GM18526 (cell line): Measurements from ENCODE around the gene MCOLN3.
A peak's percentile ranks its signal among the peaks of the same experiment; 100 is the strongest.

Source experiments
- POLR2A ChIP-seq: IDR thresholded peaks from 3 replicates; pipeline ENCODE4 v1.6.1; 2011; ENCODE audit not compliant: insufficient read length; ENCODE audit errors: extremely low read depth

Gene MCOLN3

GRCh38 chr1:85022700-85023099, 25.6 kb downstream of the MCOLN3 start:
- no peak for TF ChIP-seq POLR2A

- TF ChIP-seq POLR2A: no peak
Measured at GRCh38 chr1:85019994-85020393, 28.3 kb downstream of the MCOLN3 start.

DNA sequence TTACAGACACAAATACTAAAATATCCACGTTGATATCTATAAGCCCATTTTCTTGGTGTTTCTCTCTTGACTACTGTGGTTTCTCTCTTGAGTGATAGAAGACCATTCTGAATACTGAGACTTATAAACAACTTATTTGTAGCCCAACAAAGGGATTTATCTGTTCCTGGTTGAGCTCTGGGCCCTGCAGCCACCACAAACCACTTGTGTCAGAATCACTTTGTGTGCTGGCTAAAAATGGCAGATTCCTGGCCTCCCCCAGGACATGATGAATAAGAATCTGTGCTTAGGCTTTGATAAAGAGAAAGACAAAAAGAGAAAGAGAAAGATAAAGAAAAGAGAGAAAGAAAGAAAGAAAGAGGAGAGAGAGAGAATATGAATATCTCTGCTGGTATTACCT, 32.5 kb downstream of the MCOLN3 start:
- no peak for TF ChIP-seq POLR2A

GRCh38 chr1:85001742-85002141, 46.6 kb downstream of the MCOLN3 start:
- TF ChIP-seq POLR2A: no peak

DNA sequence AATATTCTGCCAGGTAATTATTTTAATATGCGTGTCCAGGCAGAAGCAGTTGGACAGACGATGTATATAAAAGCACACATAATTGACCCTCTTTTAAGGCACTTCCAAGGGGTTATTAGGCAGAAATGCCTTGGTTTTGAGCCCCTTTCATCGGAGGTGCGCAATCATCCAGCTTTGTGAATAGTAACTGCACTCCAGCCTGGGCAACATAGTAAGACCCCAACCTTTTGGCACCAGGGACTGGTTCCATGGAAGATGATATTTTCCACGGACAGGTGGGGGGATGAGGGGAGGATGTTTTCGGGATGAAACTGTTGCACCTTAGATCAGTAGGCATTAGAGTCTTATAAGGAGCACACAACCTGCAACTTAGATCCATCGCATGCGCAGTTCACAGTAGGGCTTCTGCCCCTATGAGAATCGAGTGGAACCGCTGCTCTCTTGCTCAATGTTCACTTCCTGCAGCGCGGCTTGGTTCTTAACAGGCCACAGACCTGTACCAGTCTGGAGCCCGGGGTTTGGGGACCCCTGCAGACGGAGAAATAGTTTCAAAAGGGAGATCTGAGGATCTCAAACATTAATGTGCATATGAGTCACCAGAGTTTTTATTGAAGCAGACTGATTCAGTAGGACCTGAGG, 49.5 kb downstream of the MCOLN3 start:
- TF ChIP-seq POLR2A: no peak

DNA sequence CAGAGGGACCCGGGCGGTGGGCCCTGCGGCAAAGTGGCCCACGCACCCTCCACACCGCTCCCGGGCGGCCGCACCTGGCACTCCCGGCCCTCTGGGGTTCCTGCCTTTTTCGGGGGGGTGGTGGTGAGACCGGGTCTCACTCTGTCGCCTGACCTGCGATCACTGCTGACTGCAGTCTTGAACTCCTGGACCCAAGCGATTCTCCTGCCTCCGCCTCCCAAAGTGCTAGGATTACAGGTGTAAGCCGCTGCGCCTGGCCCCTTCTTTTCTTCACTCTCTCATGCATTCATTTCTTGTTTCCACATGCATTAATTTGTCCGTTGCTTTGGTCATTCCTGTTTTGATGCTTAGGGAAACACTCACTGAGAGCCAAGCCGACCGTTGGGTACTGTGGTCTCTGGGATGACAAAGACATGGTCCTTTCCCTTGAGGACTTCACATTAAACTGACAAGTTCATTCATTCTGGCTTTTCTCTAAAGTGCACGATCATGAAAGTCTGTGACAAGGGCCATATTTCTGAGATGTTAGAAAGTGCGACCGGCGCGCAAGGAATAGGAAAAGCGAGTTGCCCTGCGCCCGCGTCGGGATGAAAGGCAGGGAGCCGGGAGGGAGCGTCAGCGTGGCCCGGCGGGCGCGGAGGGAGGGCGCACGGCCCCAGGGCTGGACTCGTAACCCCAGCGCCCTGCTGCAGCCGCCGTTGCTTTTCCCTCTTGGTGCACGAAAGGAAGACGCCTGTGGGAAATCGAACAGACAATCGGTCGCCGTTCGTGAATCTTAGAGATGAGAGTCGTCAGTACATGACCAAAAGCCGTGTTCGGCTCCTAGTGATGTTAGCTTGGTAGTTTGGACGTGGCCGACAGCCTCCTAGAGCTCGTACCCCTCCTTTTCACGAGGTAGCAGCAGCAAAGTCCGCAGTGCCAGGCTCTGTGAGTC, 50.4 kb downstream of the MCOLN3 start:
- TF ChIP-seq POLR2A: no peak

GRCh38 chr1:84996846-84997666, 51.2 kb downstream of the MCOLN3 start, which contains the start of gene MCOLN2:
Gene MCOLN2, minus strand, starts transcription at chr1:84997113. Its CDS starts 241 bp downstream, at chr1:84996872.
- peak; percentile 72 for TF ChIP-seq POLR2A

- peak; percentile 16 for TF ChIP-seq POLR2A
Measured at GRCh38 chr1:84995484-84996334, 52.6 kb downstream of the MCOLN3 start.

- TF ChIP-seq POLR2A: no peak
Measured at GRCh38 chr1:84991097-84991920, 57.0 kb downstream of the MCOLN3 start.

GRCh38 chr1:84988588-84988987, 59.7 kb downstream of the MCOLN3 start:
- TF ChIP-seq POLR2A: no peak

GRCh38 chr1:84985365-84985764, 62.9 kb downstream of the MCOLN3 start:
- TF ChIP-seq POLR2A: no peak

DNA sequence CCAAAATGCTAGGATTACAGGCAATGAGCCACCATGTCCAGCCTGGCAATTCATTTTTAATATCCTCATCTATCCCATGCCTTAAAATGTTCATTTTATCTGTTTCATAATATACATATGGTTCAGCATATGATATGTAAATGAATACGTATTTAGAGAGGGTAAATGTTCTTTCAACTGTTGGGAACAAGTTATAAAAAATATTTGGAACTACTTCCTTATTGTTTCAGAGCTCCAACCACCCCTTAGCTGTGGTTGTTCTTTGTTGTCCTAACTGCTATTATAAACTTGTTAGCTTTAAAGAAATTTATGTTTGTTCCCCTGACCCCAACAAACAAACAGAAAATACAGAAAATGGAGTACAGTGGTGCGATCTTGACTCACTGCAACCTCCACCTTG, 65.9 kb downstream of the MCOLN3 start:
- no peak for TF ChIP-seq POLR2A

DNA sequence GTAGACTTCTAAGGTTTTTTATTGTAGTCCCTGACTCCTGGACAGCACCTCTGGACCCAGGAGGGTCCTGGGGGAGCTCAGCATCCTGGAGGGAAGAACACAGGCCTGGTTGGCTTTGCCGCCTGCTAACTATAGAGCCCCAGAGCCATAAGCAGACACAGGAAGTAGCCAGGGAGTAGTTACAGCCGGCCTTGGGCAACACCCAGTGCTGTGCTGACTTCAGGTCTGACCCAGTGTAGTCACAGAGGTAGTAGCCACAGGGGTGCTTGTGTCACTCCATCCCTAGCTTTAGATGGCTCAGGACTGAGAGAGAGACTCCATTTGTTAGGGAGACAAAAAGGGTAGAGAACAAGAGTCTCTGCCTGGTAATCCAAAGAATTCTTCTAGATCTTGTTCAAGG, 73.3 kb downstream of the MCOLN3 start:
- no peak for TF ChIP-seq POLR2A
